DOHH2 (cell line): ENCODE results near the gene ATP6V0E1.

Experiments
- H3F3A ChIP-seq: fragments of 200-600 bp; sonication (generic), shearing (Covaris generic); 2 replicates; pipeline ENCODE4 v1.6.0; 2016; ENCODE audit warnings: antibody characterized with exemption, mild to moderate bottlenecking; ENCODE audit not compliant: control insufficient read depth, insufficient read depth
- H3K27ac ChIP-seq: fragments of 200-600 bp; sonication (generic); 2 replicates; pipeline ENCODE4 v1.5.1; 2014; ENCODE audit warnings: low read depth, mild to moderate bottlenecking, low read length, moderate library complexity
- H3K27me3 ChIP-seq: fragments of 200-600 bp; sonication (generic); 2 replicates; pipeline ENCODE4 v1.6.1; 2014; ENCODE audit warnings: mild to moderate bottlenecking, low read length, mixed read lengths; ENCODE audit not compliant: control insufficient read depth
- H3K36me3 ChIP-seq: fragments of 200-600 bp; sonication (generic); 2 replicates; pipeline ENCODE4 v1.6.1; 2014; ENCODE audit warnings: mild to moderate bottlenecking, low read length, moderate library complexity, mixed read lengths; ENCODE audit not compliant: control insufficient read depth
- H3K4me1 ChIP-seq: fragments of 200-600 bp; sonication (generic); 2 replicates; pipeline ENCODE4 v1.6.1; 2014; ENCODE audit warnings: mild to moderate bottlenecking, low read length, mixed read lengths; ENCODE audit not compliant: control insufficient read depth
- H3K4me2 ChIP-seq: fragments of 200-600 bp; sonication (generic); 2 replicates; pipeline ENCODE4 v1.6.0; 2014; ENCODE audit warnings: mild to moderate bottlenecking, low read length, moderate library complexity
- H3K4me3 ChIP-seq: fragments of 200-600 bp; sonication (generic); 2 replicates; pipeline ENCODE4 v1.5.1; 2014; ENCODE audit warnings: mild to moderate bottlenecking, low read length, mixed read lengths
- H3K79me2 ChIP-seq: fragments of 200-600 bp; sonication (generic); 2 replicates; pipeline ENCODE4 v1.6.1; 2014; ENCODE audit warnings: mild to moderate bottlenecking, low read length, mixed read lengths; ENCODE audit not compliant: control insufficient read depth
- H3K9me2 ChIP-seq: fragments of 200-600 bp; sonication (generic); replicated peaks from 2 replicates; pipeline ENCODE4 v1.6.1; 2014; ENCODE audit warnings: mild to moderate bottlenecking, low read length, mixed read lengths; ENCODE audit not compliant: control insufficient read depth
- H3K9me3 ChIP-seq: fragments of 200-600 bp; sonication (generic); 2 replicates; pipeline ENCODE4 v1.6.1; 2014; ENCODE audit warnings: antibody characterized with exemption, low read length, mixed read lengths; ENCODE audit not compliant: control insufficient read depth, insufficient read depth
- H4K20me1 ChIP-seq: fragments of 200-600 bp; sonication (generic); 2 replicates; pipeline ENCODE4 v1.6.0; 2014; ENCODE audit warnings: low read depth, mild to moderate bottlenecking, antibody characterized with exemption, low read length, moderate library complexity; ENCODE audit not compliant: control insufficient read depth, insufficient read depth
- TF ChIP-seq, protein P1 (sequence below): fragments of 200-600 bp; sonication (generic); IDR thresholded peaks from one replicate; pipeline ENCODE4 v1.5.1; 2014; ENCODE audit warnings: antibody characterized with exemption, mild to moderate bottlenecking, low read depth, low read length; ENCODE audit not compliant: poor library complexity, severe bottlenecking

Gene ATP6V0E1

DNA sequence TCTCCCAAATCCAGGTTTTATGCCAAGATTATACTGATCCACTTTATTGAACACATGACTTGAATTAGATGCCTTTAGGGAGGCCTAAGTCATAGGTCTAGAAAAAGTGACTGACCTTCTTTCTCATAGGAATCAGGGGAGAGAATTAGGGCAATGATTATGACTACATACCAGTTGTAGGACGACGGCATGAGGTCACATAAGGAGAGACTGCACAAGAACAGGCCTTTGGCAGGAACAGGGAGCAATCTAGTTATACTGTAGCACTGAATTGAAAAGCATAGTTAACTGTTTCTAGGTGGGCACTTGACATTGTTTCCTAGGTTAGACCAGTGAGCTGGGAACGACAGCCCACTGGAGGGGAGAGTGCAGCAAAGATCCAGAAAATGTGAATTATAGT is 95.3 kb downstream of the ATP6V0E1 start:
- Histone ChIP-seq H3K9me3 (no peaks in the 10 kb centered on the region), H3K27me3 (no peaks in the 10 kb centered on the region), H3F3A (no peaks in the 10 kb centered on the region), H3K4me2 (no peak overlapping the region), H3K79me2 (no peaks in the 10 kb centered on the region), H3K27ac (no peak overlapping the region), H3K4me3 (no peak overlapping the region), H4K20me1 (no peaks in the 10 kb centered on the region; the same call in 1 of the 2 replicates), H3K4me1 (no peaks in the 10 kb centered on the region), H3K9me2 (no peaks in the 10 kb centered on the region), H3K36me3 (no peaks in the 10 kb centered on the region)
- TF ChIP-seq, protein P1, sequence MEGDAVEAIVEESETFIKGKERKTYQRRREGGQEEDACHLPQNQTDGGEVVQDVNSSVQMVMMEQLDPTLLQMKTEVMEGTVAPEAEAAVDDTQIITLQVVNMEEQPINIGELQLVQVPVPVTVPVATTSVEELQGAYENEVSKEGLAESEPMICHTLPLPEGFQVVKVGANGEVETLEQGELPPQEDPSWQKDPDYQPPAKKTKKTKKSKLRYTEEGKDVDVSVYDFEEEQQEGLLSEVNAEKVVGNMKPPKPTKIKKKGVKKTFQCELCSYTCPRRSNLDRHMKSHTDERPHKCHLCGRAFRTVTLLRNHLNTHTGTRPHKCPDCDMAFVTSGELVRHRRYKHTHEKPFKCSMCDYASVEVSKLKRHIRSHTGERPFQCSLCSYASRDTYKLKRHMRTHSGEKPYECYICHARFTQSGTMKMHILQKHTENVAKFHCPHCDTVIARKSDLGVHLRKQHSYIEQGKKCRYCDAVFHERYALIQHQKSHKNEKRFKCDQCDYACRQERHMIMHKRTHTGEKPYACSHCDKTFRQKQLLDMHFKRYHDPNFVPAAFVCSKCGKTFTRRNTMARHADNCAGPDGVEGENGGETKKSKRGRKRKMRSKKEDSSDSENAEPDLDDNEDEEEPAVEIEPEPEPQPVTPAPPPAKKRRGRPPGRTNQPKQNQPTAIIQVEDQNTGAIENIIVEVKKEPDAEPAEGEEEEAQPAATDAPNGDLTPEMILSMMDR, result no peak
